Activated CD4-positive, alpha-beta T cell treated with anti-CD3 and anti-CD28 coated beads for 36 hours (primary cell): Measurements from ENCODE around the gene HEXA. TPM values are rescaled to one million over a fixed set of nuclear protein-coding genes. Genes with fewer than 3 reads are reported as not detected.
A peak's percentile ranks its signal among the peaks of the same experiment; 100 is the strongest.

Experiments
- ATAC-seq: fragments of 200-7000 bp; cut with Tn5 transposase; one replicate; pipeline ENCODE4 v1.10.0; 2021; ENCODE audit warnings: mild to moderate bottlenecking, moderate library complexity
- CTCF ChIA-PET: fragments of 350-600 bp; sonication (Branson Sonifier 250); formaldehyde crosslinking; loops from one replicate; lab custom pipeline; 2021; ENCODE audit warnings: antibody characterized with exemption; lab: Charles Lee
- POLR2A ChIA-PET: fragments of 350-600 bp; sonication (Branson Sonifier 250); formaldehyde crosslinking; loops from one replicate; lab custom pipeline; 2021; ENCODE audit warnings: antibody characterized with exemption, inconsistent platforms; lab: Charles Lee
- DNase-seq: peaks from one replicate; pipeline ENCODE4 v3.0.0-alpha.2; 2020
- H3K27ac Mint-ChIP-seq: one replicate; pipeline ENCODE4 v1.8.0; 2021; ENCODE audit warnings: mixed read lengths
- H3K27me3 Mint-ChIP-seq: one replicate; pipeline ENCODE4 v1.8.0; 2021; ENCODE audit warnings: mixed read lengths
- H3K36me3 Mint-ChIP-seq: one replicate; pipeline ENCODE4 v1.8.0; 2021; ENCODE audit warnings: low read depth, mixed read lengths
- H3K4me1 Mint-ChIP-seq: one replicate; pipeline ENCODE4 v1.8.0; 2021; ENCODE audit warnings: mixed read lengths
- H3K4me3 Mint-ChIP-seq: one replicate; pipeline ENCODE4 v1.8.0; 2021; ENCODE audit warnings: mild to moderate bottlenecking, moderate library complexity, mixed read lengths
- H3K9me3 Mint-ChIP-seq: one replicate; pipeline ENCODE4 v1.8.0; 2021; ENCODE audit warnings: low read depth, mixed read lengths
- intact Hi-C, 2 experiments: fragments of 100-400 bp; cut with DNase I in 1 of 2; cut with micrococcal nuclease in 1 of 2; formaldehyde crosslinking; loops; one replicate each; pipeline versions ENCODE4 v1.14.2 to v1.15.1; 2022 to 2024; cut with DNase I, micrococcal nuclease
- total RNA-seq, 2 experiments: library from RNA; stranded (reverse); gene quantifications; one replicate each; pipeline ENCODE4 v1.2.3, GENCODE V29; 2021

Gene HEXA
- total RNA-seq, 2 experiments from 2014 or later: 38.8 to 54.2 TPM

GRCh38 chr15:72306211-72306785 is 69.5 kb downstream of the HEXA start:
- intact Hi-C loops: no loop called here
- POLR2A ChIA-PET: no interaction called here
- no peaks in the 10 kb centered on the region for H3K27me3 Mint-ChIP-seq
- H3K27ac Mint-ChIP-seq: no peak overlapping the region
- peaks cover 6% of the 10 kb centered on the region for H3K4me1 Mint-ChIP-seq
- no peak overlapping the region for H3K4me3 Mint-ChIP-seq
- CTCF ChIA-PET: no interaction called here
- no peaks in the 10 kb centered on the region for H3K9me3 Mint-ChIP-seq
- DNase-seq (peak; percentile 64), ATAC-seq (peak; percentile 71)
- no peaks in the 10 kb centered on the region for H3K36me3 Mint-ChIP-seq

GRCh38 chr15:72304596-72304995 is 71.2 kb downstream of the HEXA start:
- POLR2A ChIA-PET: interaction anchor here (1.4 kb wide), 1 partner anchor 78 kb away, joined by 3 read pairs; no protein-coding TSS in a partner anchor
- H3K4me3 Mint-ChIP-seq: no peak overlapping the region
- H3K36me3 Mint-ChIP-seq: no peaks in the 10 kb centered on the region
- DNase-seq: no peak
- no peaks in the 10 kb centered on the region for H3K27me3 Mint-ChIP-seq
- H3K4me1 Mint-ChIP-seq: peaks cover 6% of the 10 kb centered on the region
- no peak for ATAC-seq
- intact Hi-C loops: no loop called here
- no peak overlapping the region for H3K27ac Mint-ChIP-seq
- H3K9me3 Mint-ChIP-seq: no peaks in the 10 kb centered on the region
- CTCF ChIA-PET: interaction anchor here (0.6 to 0.9 kb wide), 4 partner anchors 8 to 21 kb away, joined by 3 read pairs; no protein-coding TSS in a partner anchor

GRCh38 chr15:72302955-72303354 is 72.9 kb downstream of the HEXA start:
- Mint-ChIP-seq H3K4me1 (peaks cover 6% of the 10 kb centered on the region), H3K27me3 (no peaks in the 10 kb centered on the region), H3K36me3 (no peaks in the 10 kb centered on the region), H3K9me3 (no peaks in the 10 kb centered on the region), H3K4me3 (no peak overlapping the region), H3K27ac (no peak overlapping the region)
- POLR2A ChIA-PET: interaction anchor here (1.4 kb wide), 1 partner anchor 76 kb away, joined by 3 read pairs; no protein-coding TSS in a partner anchor
- no peak for DNase-seq
- intact Hi-C loops: no loop called here
- CTCF ChIA-PET: no interaction called here
- ATAC-seq: no peak

Other genes with a start within 250 kb of the HEXA start
- under 1 TPM in 1 of 2 experiments, not detected in 1; 0.11 TPM for gene GRAMD2A, start 178.2 kb downstream of the HEXA start, total RNA-seq
- 1,000 to 10,000 TPM; 2,479 to 3,112 TPM for gene PKM, start 144.8 kb downstream of the HEXA start, total RNA-seq
- gene PARP6, start 103.5 kb downstream of the HEXA start, total RNA-seq: 10 to 100 TPM; 41.4 to 58.2 TPM
- gene CELF6, start 55.9 kb downstream of the HEXA start, total RNA-seq: under 1 TPM; 0.37 to 0.40 TPM
- not detected for gene TMEM202, start 22.3 kb upstream of the HEXA start, total RNA-seq
- gene ARIH1, start 98.3 kb upstream of the HEXA start, total RNA-seq: 100 to 1,000 TPM; 177 to 195 TPM